ENCODE data around the gene SPESP1.
A peak's percentile ranks its signal among the peaks of the same experiment; 100 is the strongest.

The SPESP1 gene

DNA sequence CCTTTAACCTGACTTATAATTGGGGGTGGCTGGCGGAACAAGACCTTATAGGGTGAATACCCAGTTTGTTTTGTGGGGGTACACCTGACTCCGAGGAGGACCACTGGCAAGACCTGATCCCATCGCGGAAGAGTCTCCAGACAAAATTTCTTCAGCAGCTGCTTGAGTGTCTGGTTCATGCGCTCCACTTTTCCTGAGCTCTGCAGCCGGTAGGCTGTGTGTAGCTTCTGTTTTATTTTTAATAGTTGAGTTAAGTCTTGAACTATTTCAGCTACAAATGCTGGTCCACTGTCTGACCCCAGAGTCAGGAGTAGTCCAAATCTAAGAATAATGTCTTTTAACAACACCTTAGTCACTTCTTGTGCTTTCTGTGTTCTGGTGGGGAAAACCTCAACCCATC is 63.0 kb downstream of the SPESP1 start:
- no peak for DNase-seq

DNA sequence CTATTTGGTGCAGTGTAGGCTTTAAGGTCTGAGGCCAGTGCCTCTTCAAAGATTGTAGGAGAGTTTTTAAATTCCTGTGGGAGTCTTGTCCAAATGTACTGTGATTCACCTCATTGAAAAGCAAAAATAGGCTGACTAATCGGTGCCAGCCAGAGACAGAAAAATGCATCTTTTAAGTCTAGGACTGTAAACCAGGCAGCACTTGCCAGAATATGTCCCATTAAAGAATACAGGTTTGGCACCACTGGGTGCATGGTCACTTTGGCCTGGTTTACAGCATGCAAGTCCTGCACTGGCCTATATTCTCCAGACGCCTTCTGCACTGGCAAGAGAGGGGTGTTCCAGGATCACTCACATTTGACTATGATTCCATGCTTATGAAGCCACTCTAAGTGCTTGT is 63.8 kb downstream of the SPESP1 start:
- DNase-seq: peak; percentile 4

DNA sequence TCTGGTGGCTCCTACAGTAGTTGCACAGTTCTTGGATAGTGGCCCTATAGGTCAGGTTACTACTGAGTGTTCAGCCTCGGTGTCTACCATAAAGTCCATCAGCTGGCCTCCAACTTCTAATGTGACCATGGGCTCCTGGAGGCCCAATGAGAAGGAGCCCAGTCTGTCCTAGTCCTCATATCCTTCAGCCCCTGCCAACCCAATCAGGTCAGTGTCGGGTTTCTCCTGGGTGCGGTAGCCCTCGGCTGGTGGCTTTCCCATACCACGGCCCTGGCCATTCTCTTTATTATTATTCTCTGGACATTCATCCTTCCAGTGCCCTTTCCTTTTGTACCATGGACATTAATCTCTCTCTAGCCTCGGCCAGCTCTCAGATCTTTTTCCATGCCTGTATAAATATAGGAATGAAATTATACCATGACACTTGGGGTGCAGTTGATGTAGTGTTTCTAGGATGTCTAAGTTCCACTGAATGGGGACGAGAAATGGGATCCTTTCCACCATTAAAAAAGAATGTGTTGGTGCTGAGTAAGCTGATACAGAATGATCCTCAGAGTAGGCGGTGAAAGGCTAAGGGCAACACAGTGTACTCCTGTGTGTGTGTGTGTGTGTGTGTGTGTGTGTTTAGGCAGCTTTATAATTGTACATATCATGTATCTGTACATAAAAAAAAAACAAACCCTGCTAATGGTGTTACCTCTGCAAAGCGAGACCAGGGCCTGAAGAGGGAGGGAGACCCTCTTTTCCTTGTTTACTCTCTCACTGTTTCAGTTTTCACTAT is 64.8 kb downstream of the SPESP1 start:
- no peak for DNase-seq
